ENCODE data around the gene ANXA4. TPM values are rescaled to one million over a fixed set of nuclear protein-coding genes. Genes with fewer than 3 reads are reported as not detected.

ANXA4 gene
- total RNA-seq, 1 experiment from 2014 or later: 9.5 TPM

DNA sequence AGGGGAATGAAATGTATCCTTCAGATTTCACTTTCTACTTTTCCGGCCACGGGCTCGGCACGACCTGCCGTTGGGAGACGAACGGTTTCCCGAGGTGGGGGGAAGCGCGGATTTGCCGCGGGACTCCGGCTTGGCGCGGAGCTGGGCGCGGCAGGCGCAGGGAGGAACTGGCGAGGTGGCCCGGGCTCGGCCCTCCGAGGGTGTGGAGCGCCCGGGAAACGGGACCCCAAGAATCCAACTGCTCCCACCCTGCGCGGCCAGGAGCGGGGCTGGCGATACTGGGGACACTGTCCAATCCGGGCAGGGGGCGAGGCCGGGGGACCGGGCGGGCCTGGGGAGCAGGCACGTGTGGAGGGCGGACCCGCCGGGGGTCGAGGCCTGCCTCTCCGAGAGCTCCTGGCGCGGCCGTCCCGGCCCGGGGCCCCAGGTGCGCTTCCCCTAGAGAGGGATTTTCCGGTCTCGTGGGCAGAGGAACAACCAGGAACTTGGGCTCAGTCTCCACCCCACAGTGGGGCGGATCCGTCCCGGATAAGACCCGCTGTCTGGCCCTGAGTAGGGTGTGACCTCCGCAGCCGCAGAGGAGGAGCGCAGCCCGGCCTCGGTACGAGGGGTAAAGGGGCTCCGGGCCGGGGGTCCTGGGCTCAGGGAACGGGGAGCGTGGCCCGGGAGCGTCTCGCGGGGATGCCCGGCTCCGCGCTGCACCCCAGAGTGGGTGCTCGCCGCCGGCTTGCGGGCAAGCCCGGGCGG is at the start of gene ANXA4 (continued):
- TF ChIP-seq, protein P1, sequence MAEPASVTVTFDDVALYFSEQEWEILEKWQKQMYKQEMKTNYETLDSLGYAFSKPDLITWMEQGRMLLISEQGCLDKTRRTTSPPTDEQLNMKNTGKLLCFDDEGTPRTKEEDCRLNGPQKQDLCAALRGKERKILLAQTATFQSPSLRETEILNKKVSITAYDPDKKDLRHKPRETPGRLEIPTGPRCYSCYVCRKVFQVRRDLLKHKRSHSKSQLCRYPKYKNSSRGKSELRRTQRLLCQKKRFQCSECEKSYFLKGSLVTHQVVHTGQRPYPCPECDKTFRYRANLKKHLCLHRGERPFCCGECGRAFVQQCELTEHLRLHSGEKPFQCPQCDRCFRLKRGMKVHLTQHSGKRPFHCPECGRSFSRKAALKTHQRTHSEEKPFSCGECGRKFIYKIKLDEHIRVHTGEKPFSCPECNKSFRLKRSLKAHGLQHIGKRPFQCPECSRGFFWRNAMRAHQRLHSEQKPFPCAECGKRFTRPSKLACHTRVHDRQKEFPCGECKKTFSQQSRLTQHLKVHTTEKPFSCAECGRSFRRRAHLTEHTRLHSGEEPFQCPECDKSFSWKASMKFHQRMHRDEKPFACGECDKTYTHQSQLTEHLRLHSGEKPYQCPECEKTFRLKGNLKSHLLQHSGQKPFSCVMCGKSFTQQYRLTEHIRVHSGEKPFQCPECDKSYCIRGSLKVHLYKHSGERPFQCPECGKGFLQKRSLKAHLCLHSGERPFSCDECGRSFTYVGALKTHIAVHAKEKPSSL (CRISPR knock-in tag; conservative IDR thresholded peaks at IDR 0.05): no peak
- TF ChIP-seq SP1 (CRISPR knock-in tag; conservative IDR thresholded peaks at IDR 0.05): peak; percentile 39; the same call in 1 of the 2 replicates
- TF ChIP-seq GABPB1 (CRISPR knock-in tag; IDR thresholded peaks at IDR 0.05): peak; percentile 58; the same call in 1 of the 2 replicates
- peak; percentile 53 for TF ChIP-seq ZNF423 (CRISPR knock-in tag; IDR thresholded peaks at IDR 0.05)
- TF ChIP-seq, protein P2, sequence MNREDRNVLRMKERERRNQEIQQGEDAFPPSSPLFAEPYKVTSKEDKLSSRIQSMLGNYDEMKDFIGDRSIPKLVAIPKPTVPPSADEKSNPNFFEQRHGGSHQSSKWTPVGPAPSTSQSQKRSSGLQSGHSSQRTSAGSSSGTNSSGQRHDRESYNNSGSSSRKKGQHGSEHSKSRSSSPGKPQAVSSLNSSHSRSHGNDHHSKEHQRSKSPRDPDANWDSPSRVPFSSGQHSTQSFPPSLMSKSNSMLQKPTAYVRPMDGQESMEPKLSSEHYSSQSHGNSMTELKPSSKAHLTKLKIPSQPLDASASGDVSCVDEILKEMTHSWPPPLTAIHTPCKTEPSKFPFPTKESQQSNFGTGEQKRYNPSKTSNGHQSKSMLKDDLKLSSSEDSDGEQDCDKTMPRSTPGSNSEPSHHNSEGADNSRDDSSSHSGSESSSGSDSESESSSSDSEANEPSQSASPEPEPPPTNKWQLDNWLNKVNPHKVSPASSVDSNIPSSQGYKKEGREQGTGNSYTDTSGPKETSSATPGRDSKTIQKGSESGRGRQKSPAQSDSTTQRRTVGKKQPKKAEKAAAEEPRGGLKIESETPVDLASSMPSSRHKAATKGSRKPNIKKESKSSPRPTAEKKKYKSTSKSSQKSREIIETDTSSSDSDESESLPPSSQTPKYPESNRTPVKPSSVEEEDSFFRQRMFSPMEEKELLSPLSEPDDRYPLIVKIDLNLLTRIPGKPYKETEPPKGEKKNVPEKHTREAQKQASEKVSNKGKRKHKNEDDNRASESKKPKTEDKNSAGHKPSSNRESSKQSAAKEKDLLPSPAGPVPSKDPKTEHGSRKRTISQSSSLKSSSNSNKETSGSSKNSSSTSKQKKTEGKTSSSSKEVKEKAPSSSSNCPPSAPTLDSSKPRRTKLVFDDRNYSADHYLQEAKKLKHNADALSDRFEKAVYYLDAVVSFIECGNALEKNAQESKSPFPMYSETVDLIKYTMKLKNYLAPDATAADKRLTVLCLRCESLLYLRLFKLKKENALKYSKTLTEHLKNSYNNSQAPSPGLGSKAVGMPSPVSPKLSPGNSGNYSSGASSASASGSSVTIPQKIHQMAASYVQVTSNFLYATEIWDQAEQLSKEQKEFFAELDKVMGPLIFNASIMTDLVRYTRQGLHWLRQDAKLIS (CRISPR knock-in tag; IDR thresholded peaks at IDR 0.05; ENCODE audit: borderline replicate concordance): no peak
- TF ChIP-seq, protein P3, sequence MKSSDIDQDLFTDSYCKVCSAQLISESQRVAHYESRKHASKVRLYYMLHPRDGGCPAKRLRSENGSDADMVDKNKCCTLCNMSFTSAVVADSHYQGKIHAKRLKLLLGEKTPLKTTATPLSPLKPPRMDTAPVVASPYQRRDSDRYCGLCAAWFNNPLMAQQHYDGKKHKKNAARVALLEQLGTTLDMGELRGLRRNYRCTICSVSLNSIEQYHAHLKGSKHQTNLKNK (CRISPR knock-in tag; IDR thresholded peaks at IDR 0.05): no peak
- TF ChIP-seq OVOL2 (CRISPR knock-in tag; IDR thresholded peaks at IDR 0.05; ENCODE audit: borderline replicate concordance): no peak
- peak; percentile 50; the same call in 1 of the 2 replicates for TF ChIP-seq ETV6 (CRISPR knock-in tag; IDR thresholded peaks at IDR 0.05)
- TF ChIP-seq, protein P4, sequence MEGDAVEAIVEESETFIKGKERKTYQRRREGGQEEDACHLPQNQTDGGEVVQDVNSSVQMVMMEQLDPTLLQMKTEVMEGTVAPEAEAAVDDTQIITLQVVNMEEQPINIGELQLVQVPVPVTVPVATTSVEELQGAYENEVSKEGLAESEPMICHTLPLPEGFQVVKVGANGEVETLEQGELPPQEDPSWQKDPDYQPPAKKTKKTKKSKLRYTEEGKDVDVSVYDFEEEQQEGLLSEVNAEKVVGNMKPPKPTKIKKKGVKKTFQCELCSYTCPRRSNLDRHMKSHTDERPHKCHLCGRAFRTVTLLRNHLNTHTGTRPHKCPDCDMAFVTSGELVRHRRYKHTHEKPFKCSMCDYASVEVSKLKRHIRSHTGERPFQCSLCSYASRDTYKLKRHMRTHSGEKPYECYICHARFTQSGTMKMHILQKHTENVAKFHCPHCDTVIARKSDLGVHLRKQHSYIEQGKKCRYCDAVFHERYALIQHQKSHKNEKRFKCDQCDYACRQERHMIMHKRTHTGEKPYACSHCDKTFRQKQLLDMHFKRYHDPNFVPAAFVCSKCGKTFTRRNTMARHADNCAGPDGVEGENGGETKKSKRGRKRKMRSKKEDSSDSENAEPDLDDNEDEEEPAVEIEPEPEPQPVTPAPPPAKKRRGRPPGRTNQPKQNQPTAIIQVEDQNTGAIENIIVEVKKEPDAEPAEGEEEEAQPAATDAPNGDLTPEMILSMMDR (IDR thresholded peaks at IDR 0.05): no peak
- TF ChIP-seq, protein P5, sequence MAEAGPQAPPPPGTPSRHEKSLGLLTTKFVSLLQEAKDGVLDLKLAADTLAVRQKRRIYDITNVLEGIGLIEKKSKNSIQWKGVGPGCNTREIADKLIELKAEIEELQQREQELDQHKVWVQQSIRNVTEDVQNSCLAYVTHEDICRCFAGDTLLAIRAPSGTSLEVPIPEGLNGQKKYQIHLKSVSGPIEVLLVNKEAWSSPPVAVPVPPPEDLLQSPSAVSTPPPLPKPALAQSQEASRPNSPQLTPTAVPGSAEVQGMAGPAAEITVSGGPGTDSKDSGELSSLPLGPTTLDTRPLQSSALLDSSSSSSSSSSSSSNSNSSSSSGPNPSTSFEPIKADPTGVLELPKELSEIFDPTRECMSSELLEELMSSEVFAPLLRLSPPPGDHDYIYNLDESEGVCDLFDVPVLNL (CRISPR knock-in tag; IDR thresholded peaks at IDR 0.05; ENCODE audit: borderline replicate concordance, low read depth): no peak
- no peak for TF ChIP-seq FOXJ3 (CRISPR knock-in tag; IDR thresholded peaks at IDR 0.05; ENCODE audit: borderline replicate concordance)
- TF ChIP-seq SMAD4 (CRISPR knock-in tag; IDR thresholded peaks at IDR 0.05): no peak

DNA sequence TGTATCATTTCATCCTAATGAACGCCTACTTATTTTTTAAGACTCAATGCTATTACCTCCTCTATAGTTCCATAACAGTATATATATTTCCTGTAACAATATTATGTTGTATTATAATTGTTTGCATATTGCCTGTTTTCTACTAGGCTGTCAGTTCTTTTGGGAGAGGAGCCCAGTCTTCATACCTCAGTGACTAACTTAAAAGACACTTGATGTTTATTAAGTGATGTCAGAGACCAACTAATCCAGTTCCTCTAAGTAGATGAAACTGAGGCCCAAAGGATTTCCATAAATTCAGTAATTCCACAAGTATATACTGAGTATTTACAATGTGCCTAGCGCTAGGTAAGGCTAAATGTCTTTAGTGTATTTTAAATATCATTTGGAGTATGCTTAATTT is 49.5 kb upstream of the ANXA4 start:
- Mint-ChIP-seq H3K9me3 (no peaks in the 10 kb centered on the region), H3K27me3 (ENCODE audit: low read depth) (no peaks in the 10 kb centered on the region), H3K27ac (no peak overlapping the region), H3K4me3 (no peak overlapping the region), H3K4me1 (no peaks in the 10 kb centered on the region), H3K36me3 (no peaks in the 10 kb centered on the region)
- DNase-seq (ENCODE audit: low spot score) (no peak), ATAC-seq (no peak)
- ChIA-PET CTCF (no interaction called here), POLR2A (no interaction called here)
- no peak for TF ChIP-seq SMAD4 (CRISPR knock-in tag; IDR thresholded peaks at IDR 0.05)
